ENCODE data around the gene IGF1.

Gene IGF1

DNA sequence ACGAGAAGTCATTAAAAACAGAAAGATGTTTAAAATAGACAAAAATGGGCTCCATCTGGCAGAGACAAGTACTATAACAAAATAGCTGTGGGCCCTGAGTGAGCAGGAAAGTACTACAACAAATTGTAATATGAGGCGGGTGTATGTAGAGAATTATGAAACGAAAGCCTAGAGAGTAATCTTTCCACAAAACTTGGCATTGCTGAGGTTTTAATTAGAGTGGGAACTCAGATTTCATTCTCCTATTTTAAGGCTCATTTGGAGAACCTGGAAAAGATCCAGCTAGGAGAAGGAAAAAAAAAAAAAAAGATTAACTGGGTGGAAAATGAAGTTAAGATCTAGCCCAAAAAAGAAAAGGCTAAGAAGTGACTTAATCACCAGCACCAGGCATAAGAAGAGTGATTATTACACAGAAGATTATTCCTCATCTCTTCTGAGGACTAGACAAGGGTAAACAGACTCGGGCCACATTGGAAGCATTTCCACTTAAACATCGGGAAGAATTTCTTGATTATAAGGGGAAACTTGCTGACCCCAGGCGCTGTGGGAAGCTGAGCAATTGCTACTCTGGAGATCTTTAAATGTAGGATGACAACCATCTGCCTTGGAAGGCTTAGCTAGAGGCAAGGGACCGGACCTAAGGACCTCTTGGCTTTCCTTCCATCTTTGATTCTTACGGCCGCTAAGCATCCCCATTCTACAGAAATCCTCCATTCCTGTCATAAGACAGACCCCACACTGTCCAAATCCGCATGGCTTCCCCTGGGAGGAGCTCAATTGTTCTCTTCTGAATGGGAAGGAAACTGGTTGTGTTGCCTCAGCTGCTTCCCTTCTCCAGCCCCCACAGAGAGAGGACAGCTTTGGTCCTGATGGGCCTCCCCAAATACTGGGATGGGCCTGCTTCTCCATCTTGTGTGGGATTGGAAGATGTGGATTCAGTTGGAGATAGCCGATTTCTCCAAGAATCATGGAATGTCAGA, 40.6 kb downstream of the IGF1 start:
- Histone ChIP-seq H3K36me3 (ENCODE audit: control insufficient read depth, insufficient read depth, low read length) (no peaks in the 10 kb centered on the region), H3K27ac (ENCODE audit: low read depth, low read length, severe bottlenecking) (no peak overlapping the region), H3K4me3 (ENCODE audit: extremely low read depth, insufficient read depth, low read length, poor library complexity, severe bottlenecking) (no peak overlapping the region), H3K9me3 (ENCODE audit: control insufficient read depth, low read length) (no peaks in the 10 kb centered on the region), H3K4me1 (ENCODE audit: control insufficient read depth, insufficient read depth, low read length, poor library complexity, severe bottlenecking) (peaks cover 27% of the 10 kb centered on the region)
- WGBS, 2 experiments (ENCODE audit: insufficient coverage in 2 of 2): 94 to 97% methylated on average over 6 to 7 of the region's 11 CpGs

DNA sequence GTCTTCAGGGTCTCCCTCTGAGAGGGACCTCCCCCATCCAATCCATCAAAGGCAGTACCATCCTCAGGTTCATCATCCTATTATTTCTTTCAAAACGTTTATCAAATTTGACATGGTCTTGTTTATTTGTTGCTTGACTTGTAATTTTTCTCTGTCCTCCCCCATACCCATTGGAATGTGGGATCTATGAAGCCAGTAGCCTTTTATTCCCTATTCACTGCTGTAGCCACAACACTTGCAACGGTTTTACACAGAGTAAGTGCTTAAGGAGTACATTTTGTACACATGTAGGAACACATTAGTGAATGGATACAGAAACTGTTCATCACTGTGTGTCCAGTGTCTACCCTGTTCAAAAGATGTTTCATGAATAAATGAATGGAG, 41.5 kb downstream of the IGF1 start:
- H3K9me3 ChIP-seq (ENCODE audit: control insufficient read depth, low read length): no peaks in the 10 kb centered on the region
- peaks cover 27% of the 10 kb centered on the region for H3K4me1 ChIP-seq (ENCODE audit: control insufficient read depth, insufficient read depth, low read length, poor library complexity, severe bottlenecking)
- H3K27ac ChIP-seq (ENCODE audit: low read depth, low read length, severe bottlenecking): peak overlapping the region; percentile 69
- no peaks in the 10 kb centered on the region for H3K36me3 ChIP-seq (ENCODE audit: control insufficient read depth, insufficient read depth, low read length)
- WGBS, 2 experiments (ENCODE audit: insufficient coverage in 2 of 2): 100% methylated on average over 1 of the region's 2 CpGs; no CpG with 5 or more reads in 1 of the 2 experiments
- H3K4me3 ChIP-seq (ENCODE audit: extremely low read depth, insufficient read depth, low read length, poor library complexity, severe bottlenecking): no peak overlapping the region

DNA sequence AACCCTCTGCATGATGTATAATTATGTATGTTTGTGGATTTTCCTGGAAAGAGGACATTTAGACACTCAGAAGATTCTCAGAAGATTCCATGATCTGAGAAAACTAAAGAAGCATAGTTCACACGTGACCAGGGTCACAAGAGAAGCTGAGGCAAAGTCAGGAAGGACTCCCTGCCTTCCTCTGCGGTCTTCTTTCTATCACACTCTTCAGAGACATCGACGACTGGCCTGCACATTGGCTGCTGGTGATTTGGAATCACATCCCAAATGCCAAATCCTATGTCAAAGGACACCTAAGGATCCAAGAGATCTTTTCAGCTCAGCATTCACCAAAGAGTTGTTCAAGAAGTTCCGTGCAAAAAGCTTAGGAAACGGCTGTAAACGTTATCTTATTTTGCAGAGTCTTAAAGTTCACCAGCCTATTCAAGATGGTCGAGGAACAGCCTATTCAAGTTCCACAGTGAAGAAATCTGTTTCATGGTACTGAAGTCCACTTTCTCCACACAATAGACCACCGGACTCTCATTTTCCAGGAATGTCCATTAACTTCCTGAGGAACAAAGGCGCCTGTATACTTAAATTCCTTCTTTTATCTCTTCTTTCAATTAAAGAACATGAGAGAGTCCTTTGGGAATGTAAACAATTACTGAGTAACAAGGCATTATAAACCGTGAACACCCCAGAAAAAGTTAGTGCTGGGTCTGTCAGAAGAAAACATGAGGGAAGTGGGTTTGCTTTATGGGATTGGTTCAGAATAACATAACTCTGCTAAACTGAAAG, 42.1 kb downstream of the IGF1 start:
- no peaks in the 10 kb centered on the region for H3K9me3 ChIP-seq (ENCODE audit: control insufficient read depth, low read length)
- H3K36me3 ChIP-seq (ENCODE audit: control insufficient read depth, insufficient read depth, low read length): no peaks in the 10 kb centered on the region
- H3K4me3 ChIP-seq (ENCODE audit: extremely low read depth, insufficient read depth, low read length, poor library complexity, severe bottlenecking): no peak overlapping the region
- peak overlapping the region; percentile 69 for H3K27ac ChIP-seq (ENCODE audit: low read depth, low read length, severe bottlenecking)
- peaks cover 27% of the 10 kb centered on the region for H3K4me1 ChIP-seq (ENCODE audit: control insufficient read depth, insufficient read depth, low read length, poor library complexity, severe bottlenecking)
- WGBS, 2 experiments (ENCODE audit: insufficient coverage in 2 of 2): 86 to 96% methylated on average over 8 to 9 of the region's 11 CpGs

DNA sequence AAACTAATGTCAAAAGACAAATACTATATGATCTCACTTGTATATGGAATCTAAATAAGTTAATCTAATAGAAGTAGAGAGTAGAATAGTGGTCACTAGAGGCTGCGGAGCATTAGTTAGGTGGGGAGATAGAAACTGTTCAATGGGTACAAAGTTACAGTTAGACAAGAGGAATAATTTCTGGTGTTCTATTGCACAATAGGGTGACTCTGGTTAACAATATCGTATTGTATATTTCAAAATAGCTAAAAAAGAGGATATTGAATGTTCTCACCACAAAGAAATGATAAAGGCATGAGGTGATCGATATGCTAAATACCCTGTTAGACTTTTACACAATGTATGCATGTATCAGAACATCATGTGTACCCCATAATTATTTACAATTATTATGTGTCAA, 42.9 kb downstream of the IGF1 start:
- 92 to 100% methylated on average over 1 of the region's 3 CpGs for whole genome bisulfite sequencing, 2 experiments (ENCODE audit: insufficient coverage in 2 of 2)
- no peak overlapping the region for H3K27ac ChIP-seq (ENCODE audit: low read depth, low read length, severe bottlenecking)
- no peaks in the 10 kb centered on the region for H3K9me3 ChIP-seq (ENCODE audit: control insufficient read depth, low read length)
- H3K4me1 ChIP-seq (ENCODE audit: control insufficient read depth, insufficient read depth, low read length, poor library complexity, severe bottlenecking): peaks cover 27% of the 10 kb centered on the region
- H3K36me3 ChIP-seq (ENCODE audit: control insufficient read depth, insufficient read depth, low read length): no peaks in the 10 kb centered on the region
- no peak overlapping the region for H3K4me3 ChIP-seq (ENCODE audit: extremely low read depth, insufficient read depth, low read length, poor library complexity, severe bottlenecking)

DNA sequence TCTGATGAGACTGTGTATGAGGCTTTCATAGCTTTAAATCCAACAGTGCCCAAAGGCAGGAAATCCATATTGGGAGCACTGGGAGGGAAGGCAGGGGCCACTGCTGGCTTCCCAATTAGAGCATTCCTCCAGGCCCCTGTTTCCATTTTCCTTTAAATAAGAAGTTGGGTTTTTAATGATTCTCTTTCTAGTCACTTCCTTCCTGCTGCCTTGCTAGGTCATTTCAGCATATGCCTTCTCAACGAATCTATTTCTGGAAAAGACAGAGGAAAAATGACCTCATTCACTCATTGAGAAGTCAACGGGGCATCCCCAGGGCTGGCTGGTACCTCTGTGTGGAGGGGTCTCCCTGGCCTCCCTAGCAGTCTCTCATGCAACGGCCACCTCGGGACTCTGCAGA, 43.5 kb downstream of the IGF1 start:
- H3K36me3 ChIP-seq (ENCODE audit: control insufficient read depth, insufficient read depth, low read length): no peaks in the 10 kb centered on the region
- 40 to 83% methylated on average over 1 to 4 of the region's 4 CpGs for WGBS, 2 experiments (ENCODE audit: insufficient coverage in 2 of 2)
- H3K27ac ChIP-seq (ENCODE audit: low read depth, low read length, severe bottlenecking): no peak overlapping the region
- peaks cover 27% of the 10 kb centered on the region for H3K4me1 ChIP-seq (ENCODE audit: control insufficient read depth, insufficient read depth, low read length, poor library complexity, severe bottlenecking)
- H3K9me3 ChIP-seq (ENCODE audit: control insufficient read depth, low read length): no peaks in the 10 kb centered on the region
- no peak overlapping the region for H3K4me3 ChIP-seq (ENCODE audit: extremely low read depth, insufficient read depth, low read length, poor library complexity, severe bottlenecking)

DNA sequence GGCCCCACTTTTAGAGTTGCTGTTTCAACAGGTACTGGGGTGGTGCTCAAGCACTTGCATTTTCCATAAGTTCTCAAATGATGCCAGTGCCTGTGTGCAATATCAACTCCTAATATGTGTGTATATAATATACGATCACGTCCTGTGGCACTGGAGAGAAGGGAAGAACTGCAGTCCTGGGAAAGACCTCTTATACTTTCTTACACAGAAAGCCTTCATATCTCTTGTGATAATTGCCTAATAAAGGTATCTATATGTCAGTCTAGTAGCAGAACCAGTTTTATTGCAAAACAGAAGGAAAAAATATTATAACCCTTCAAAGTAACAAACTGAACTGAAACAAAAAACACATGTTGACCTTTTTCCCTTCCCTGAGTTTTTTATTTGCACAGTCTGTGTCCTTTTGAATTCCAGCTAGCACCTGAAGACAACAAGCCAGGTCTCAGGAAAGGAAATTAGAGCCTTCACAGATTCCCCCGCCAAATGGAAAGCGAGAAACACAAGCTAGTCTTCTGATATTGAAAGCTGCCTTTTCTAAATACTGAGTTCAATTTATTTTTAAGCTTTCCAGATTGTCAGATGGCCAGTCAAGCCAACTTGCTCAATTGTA, 44.4 kb downstream of the IGF1 start:
- WGBS, 2 experiments (ENCODE audit: insufficient coverage in 2 of 2): 85 to 100% methylated on average over 1 to 2 of the region's 4 CpGs
- Histone ChIP-seq H3K4me3 (ENCODE audit: extremely low read depth, insufficient read depth, low read length, poor library complexity, severe bottlenecking) (no peak overlapping the region), H3K9me3 (ENCODE audit: control insufficient read depth, low read length) (no peaks in the 10 kb centered on the region), H3K4me1 (ENCODE audit: control insufficient read depth, insufficient read depth, low read length, poor library complexity, severe bottlenecking) (peaks cover 27% of the 10 kb centered on the region), H3K36me3 (ENCODE audit: control insufficient read depth, insufficient read depth, low read length) (no peaks in the 10 kb centered on the region), H3K27ac (ENCODE audit: low read depth, low read length, severe bottlenecking) (no peak overlapping the region)

DNA sequence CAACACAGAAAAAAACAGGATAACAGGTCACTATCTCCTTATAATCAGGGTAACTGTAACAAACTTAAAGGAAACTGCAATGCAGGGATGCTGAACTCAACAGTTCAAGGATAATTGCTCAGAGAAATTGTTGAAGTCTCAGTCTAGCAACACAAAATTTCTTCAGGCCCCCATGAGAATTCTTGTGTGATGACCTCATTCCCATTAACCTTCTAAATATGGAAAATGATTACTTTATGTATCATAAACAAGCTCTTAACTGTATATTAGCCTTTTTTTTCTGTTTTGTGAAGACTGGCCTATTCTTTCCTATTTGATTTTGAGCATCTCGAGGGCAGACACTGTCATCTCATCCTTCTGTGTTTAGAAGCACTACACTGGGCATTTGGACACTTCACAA, 47.1 kb downstream of the IGF1 start:
- Histone ChIP-seq H3K36me3 (ENCODE audit: control insufficient read depth, insufficient read depth, low read length) (no peaks in the 10 kb centered on the region), H3K4me1 (ENCODE audit: control insufficient read depth, insufficient read depth, low read length, poor library complexity, severe bottlenecking) (peaks cover 18% of the 10 kb centered on the region), H3K4me3 (ENCODE audit: extremely low read depth, insufficient read depth, low read length, poor library complexity, severe bottlenecking) (no peak overlapping the region), H3K27ac (ENCODE audit: low read depth, low read length, severe bottlenecking) (no peak overlapping the region), H3K9me3 (ENCODE audit: control insufficient read depth, low read length) (no peaks in the 10 kb centered on the region)
- WGBS, 2 experiments (ENCODE audit: insufficient coverage in 2 of 2): no CpG with 5 or more reads among the region's 1 CpG

DNA sequence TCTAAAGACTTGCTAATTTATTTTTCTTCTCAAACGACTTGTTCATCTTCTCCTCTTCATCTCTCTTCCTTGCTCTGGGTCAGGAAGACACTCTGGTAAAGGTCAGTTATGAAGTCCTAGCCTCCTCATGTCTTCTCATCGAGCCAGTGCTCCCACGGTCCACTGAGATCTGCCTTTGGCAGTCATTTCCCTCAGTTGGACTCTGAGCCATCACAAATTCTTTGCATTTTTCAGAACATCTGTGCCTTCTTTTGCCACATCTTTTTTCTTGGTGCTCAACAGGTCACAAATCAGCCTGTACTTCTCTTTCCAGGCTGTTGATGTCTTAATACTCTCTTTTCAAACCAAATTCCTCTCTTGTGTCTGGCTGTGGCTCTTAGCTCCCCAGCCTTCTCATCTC, 49.7 kb downstream of the IGF1 start:
- Histone ChIP-seq H3K4me3 (ENCODE audit: extremely low read depth, insufficient read depth, low read length, poor library complexity, severe bottlenecking) (no peak overlapping the region), H3K4me1 (ENCODE audit: control insufficient read depth, insufficient read depth, low read length, poor library complexity, severe bottlenecking) (no peaks in the 10 kb centered on the region), H3K27ac (ENCODE audit: low read depth, low read length, severe bottlenecking) (no peak overlapping the region), H3K9me3 (ENCODE audit: control insufficient read depth, low read length) (no peaks in the 10 kb centered on the region), H3K36me3 (ENCODE audit: control insufficient read depth, insufficient read depth, low read length) (no peaks in the 10 kb centered on the region)
- WGBS, 2 experiments (ENCODE audit: insufficient coverage in 2 of 2): 83 to 95% methylated on average over 3 of the region's 3 CpGs

DNA sequence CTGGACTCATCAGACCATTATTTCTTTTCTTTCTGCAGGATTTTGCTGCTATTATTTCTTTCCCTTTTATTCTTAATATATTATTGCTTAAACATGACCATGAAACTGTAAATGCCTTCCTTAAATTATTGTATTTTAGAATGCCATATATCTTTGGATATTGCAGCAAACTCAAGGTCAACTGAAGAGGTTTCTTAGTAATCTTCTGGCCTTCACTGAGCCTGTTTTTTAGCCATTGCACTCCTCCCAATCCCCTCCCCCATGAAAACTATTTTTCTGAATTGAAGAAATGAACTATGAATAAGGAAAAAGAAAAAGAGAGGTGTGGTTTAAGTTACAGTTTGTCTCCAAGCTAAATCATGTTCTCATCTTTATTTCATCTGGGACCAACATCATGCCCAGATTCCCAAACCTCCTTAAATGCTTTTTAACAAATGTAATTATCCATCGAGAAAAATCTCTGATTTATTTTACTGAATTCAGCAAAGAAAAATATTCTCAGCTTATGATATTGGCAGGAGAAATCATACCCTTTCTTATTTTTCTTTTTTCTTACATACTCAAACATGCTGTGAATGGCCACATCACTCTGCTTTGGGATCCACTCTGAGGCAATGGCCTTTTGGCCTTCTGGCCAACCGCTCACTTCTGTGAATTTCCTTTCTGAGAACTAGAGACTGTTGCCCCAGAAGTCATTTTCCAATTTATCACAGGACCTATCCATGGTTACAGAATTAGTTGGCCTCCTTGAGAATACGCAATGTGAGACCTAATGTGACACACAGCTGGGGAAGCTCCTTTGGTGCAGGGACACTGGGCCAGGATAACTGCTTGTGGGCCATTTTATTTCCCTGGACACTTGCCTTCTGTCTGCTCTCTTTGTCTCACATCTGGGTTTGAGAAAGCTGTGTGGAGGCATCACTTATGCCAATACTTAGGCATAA, 50.9 kb downstream of the IGF1 start:
- Histone ChIP-seq H3K4me1 (ENCODE audit: control insufficient read depth, insufficient read depth, low read length, poor library complexity, severe bottlenecking) (no peaks in the 10 kb centered on the region), H3K9me3 (ENCODE audit: control insufficient read depth, low read length) (no peaks in the 10 kb centered on the region), H3K4me3 (ENCODE audit: extremely low read depth, insufficient read depth, low read length, poor library complexity, severe bottlenecking) (no peak overlapping the region), H3K36me3 (ENCODE audit: control insufficient read depth, insufficient read depth, low read length) (no peaks in the 10 kb centered on the region), H3K27ac (ENCODE audit: low read depth, low read length, severe bottlenecking) (no peak overlapping the region)
- WGBS, 2 experiments (ENCODE audit: insufficient coverage in 2 of 2): 94 to 100% methylated on average over 2 of the region's 3 CpGs

DNA sequence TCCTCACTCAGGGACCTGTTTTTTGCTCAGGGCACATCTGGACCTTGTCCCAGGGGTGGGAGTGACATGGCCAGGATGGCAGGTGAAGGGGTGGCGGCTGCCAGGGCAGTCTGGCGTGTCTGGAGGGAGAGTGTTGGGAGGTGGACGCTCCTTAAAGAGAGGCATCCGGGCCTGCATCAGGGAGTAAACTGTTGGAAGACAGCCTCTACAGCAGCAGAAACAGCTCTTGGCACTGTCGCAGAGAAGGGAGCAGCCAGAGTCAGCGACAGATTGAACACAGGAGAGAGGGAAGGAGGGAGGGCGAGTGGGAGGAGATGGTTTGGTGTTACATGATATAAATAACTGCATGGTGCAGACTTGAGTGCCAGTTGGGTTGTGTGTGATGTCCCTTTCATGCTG, 52.8 kb downstream of the IGF1 start:
- Histone ChIP-seq H3K36me3 (ENCODE audit: control insufficient read depth, insufficient read depth, low read length) (no peaks in the 10 kb centered on the region), H3K4me1 (ENCODE audit: control insufficient read depth, insufficient read depth, low read length, poor library complexity, severe bottlenecking) (no peaks in the 10 kb centered on the region), H3K4me3 (ENCODE audit: extremely low read depth, insufficient read depth, low read length, poor library complexity, severe bottlenecking) (no peak overlapping the region), H3K9me3 (ENCODE audit: control insufficient read depth, low read length) (no peaks in the 10 kb centered on the region), H3K27ac (ENCODE audit: low read depth, low read length, severe bottlenecking) (no peak overlapping the region)
- WGBS, 2 experiments (ENCODE audit: insufficient coverage in 2 of 2): 88 to 99% methylated on average over 6 to 7 of the region's 7 CpGs
